Erythroblast (primary cell): ENCODE measurements around the gene KRTAP10-7.

Source experiments
- GATA1 ChIP-seq: IDR thresholded peaks from 2 replicates; pipeline ENCODE4 v1.6.1; 2011; ENCODE audit warnings: low read depth, mild to moderate bottlenecking, control low read depth, low read length, moderate library complexity
- POLR2A ChIP-seq: IDR thresholded peaks from 2 replicates; pipeline ENCODE4 v1.6.1; 2011; ENCODE audit warnings: mild to moderate bottlenecking, low read length

- TF ChIP-seq POLR2A = no peak
- no peak for TF ChIP-seq GATA1
These were observed 2.3 kb upstream of the KRTAP10-7 start for GRCh38 chr21:44598061-44598460.
